ENCODE data around the gene PRM3. TPM values are rescaled to one million over a fixed set of nuclear protein-coding genes. Genes with fewer than 3 reads are reported as not detected.

PRM3 gene
- total RNA-seq, 1 experiment from 2014 or later: not detected

DNA sequence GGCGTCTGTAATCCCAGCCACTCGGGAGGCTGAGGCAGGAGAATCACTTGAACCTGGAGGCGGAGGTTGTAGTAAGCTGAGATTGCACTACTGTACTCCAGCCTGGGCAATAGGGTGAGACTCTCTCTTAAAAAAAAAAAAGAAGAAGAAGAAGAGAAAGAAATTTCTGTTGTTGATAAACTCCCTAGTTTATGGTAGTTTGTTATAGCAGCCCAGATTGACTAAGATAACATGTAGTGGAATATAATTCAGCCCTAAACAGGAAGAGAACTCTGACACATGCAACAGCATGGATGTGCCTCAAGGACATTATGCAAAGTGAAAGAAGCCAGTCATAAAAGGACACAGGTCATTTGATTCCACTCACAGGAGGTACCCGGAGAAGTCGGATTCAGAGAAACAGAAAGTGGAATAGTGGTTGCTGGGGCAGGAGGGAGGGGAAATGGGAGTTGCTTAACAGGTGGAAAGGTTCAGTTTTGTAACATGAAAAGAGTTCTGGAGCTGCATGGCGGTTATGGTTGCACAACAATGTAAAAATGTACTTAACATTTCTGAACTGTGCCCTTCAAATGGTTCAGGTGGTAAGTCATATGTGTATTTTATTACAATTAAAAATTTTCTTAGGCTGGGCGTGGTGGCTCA, 33.7 kb upstream of the PRM3 start:
- no peak overlapping the region for H4K5ac ChIP-seq (ENCODE audit: insufficient read length, low read depth, low read length)
- no peak overlapping the region for H3K27ac ChIP-seq (ENCODE audit: insufficient read length, low read depth, low read length)
- DNase-seq: no peak
- Mint-ChIP-seq H3K27ac (peak overlapping the region in 1 of 3 experiments; percentile 29; a peak in 1 of 7 replicates), H3K36me3 (ENCODE audit: insufficient read depth in 1 of 3, low read depth in 3 of 3) (peaks cover 0 to 1% (median 0%) of the 10 kb centered on the region in 3 experiments; a peak in 1 of 7 replicates), H3K27me3 (ENCODE audit: low read depth) (no peaks in the 10 kb centered on the region; the same call in 1 of the 2 replicates), H3K4me3 (no peak overlapping the region), H3K4me1 (peaks cover 10 to 13% of the 10 kb centered on the region in 2 experiments), H3K9me3 (no peaks in the 10 kb centered on the region; a peak in 1 of 5 replicates)
- no peaks in the 10 kb centered on the region for H3K9me3 ChIP-seq (ENCODE audit: control insufficient read depth, low read depth, low read length)
- H3K79me1 ChIP-seq (ENCODE audit: insufficient read depth, low read depth, low read length, poor library complexity, severe bottlenecking): no peaks in the 10 kb centered on the region
- H2AK5ac ChIP-seq (ENCODE audit: insufficient read length, low read length): no peak overlapping the region
- H3K14ac ChIP-seq (ENCODE audit: insufficient read depth, low read length): no peak overlapping the region
- no peak overlapping the region for H3K23ac ChIP-seq (ENCODE audit: insufficient read length, low read depth, low read length)
- H4K20me1 ChIP-seq (ENCODE audit: control insufficient read depth, insufficient read depth, insufficient read length): no peaks in the 10 kb centered on the region
- no peaks in the 10 kb centered on the region for H3K23me2 ChIP-seq (ENCODE audit: insufficient read length, low read depth, low read length, poor library complexity, severe bottlenecking)
- TF ChIP-seq, protein P1, sequence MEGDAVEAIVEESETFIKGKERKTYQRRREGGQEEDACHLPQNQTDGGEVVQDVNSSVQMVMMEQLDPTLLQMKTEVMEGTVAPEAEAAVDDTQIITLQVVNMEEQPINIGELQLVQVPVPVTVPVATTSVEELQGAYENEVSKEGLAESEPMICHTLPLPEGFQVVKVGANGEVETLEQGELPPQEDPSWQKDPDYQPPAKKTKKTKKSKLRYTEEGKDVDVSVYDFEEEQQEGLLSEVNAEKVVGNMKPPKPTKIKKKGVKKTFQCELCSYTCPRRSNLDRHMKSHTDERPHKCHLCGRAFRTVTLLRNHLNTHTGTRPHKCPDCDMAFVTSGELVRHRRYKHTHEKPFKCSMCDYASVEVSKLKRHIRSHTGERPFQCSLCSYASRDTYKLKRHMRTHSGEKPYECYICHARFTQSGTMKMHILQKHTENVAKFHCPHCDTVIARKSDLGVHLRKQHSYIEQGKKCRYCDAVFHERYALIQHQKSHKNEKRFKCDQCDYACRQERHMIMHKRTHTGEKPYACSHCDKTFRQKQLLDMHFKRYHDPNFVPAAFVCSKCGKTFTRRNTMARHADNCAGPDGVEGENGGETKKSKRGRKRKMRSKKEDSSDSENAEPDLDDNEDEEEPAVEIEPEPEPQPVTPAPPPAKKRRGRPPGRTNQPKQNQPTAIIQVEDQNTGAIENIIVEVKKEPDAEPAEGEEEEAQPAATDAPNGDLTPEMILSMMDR (conservative IDR thresholded peaks at IDR 0.05): no peak
- H3K4me1 ChIP-seq (ENCODE audit: insufficient read depth, low read length): no peaks in the 10 kb centered on the region
- no peak overlapping the region for H4K91ac ChIP-seq (ENCODE audit: insufficient read length, low read depth, low read length)
- H2BK5ac ChIP-seq (ENCODE audit: insufficient read length, low read length): no peak overlapping the region
- H4K8ac ChIP-seq (replicated peaks; ENCODE audit: insufficient read length, low read depth, low read length): no peak overlapping the region
- no peak overlapping the region for H3K56ac ChIP-seq (ENCODE audit: insufficient read length, low read depth, low read length)
- H2BK15ac ChIP-seq (ENCODE audit: low read depth, low read length): no peak overlapping the region
- no CpG with 5 or more reads among the region's 7 CpGs for WGBS (ENCODE audit: extremely low coverage, insufficient read length, low lambda C conversion rate)
- 0 out of 2 replicates have a peak, but pooled peaks cover 2% of the 10 kb centered on the region for H3K79me2 ChIP-seq (ENCODE audit: insufficient read depth, low read length)
- H3K9ac ChIP-seq (ENCODE audit: extremely low read depth, insufficient read length, low read length): no peak overlapping the region
- no peak overlapping the region for H2BK120ac ChIP-seq (ENCODE audit: low read depth, low read length, poor library complexity, severe bottlenecking)
- H2BK20ac ChIP-seq (ENCODE audit: low read depth, low read length, poor library complexity, severe bottlenecking): no peak overlapping the region
- H3K18ac ChIP-seq (ENCODE audit: insufficient read length, low read depth, low read length): no peak overlapping the region
- no peak overlapping the region for H3K4ac ChIP-seq (ENCODE audit: low read depth, low read length)
- no peak overlapping the region for H2AFZ ChIP-seq (ENCODE audit: low read length)
- H2BK12ac ChIP-seq (ENCODE audit: insufficient read length, low read depth, low read length): no peak overlapping the region
- no peak overlapping the region for H3K4me2 ChIP-seq (ENCODE audit: insufficient read depth, insufficient read length, low read length)
- H3T11ph ChIP-seq (ENCODE audit: low read length): no peak overlapping the region
- H3K27me3 ChIP-seq (ENCODE audit: insufficient read depth, low read length): no peaks in the 10 kb centered on the region

All from H9 (cell line).